GM12892 (cell line): ENCODE measurements around the gene KIF26B.

Experiments used
- DNase-seq: peaks from one replicate; pipeline ENCODE4 v3.0.0; 2011; ENCODE audit not compliant: insufficient read length
- FAIRE-seq: peaks from 2 replicates; lab custom pipeline; 2011; peaks lifted over from hg19 to GRCh38; lab: Jason Lieb, UNC
- POLR2A ChIP-seq: IDR thresholded peaks from 2 replicates; pipeline ENCODE4 v1.6.1; 2011; ENCODE audit warnings: low read depth, low read length, control low read depth
- POLR2AphosphoS5 ChIP-seq: IDR thresholded peaks from 2 replicates; pipeline ENCODE4 v1.6.1; 2011; ENCODE audit warnings: low read depth, low read length, control low read depth
- TAF1 ChIP-seq: IDR thresholded peaks from 2 replicates; pipeline ENCODE4 v1.6.1; 2011; ENCODE audit warnings: low read depth, mild to moderate bottlenecking, control low read depth, low read length, borderline replicate concordance

Gene KIF26B

DNA sequence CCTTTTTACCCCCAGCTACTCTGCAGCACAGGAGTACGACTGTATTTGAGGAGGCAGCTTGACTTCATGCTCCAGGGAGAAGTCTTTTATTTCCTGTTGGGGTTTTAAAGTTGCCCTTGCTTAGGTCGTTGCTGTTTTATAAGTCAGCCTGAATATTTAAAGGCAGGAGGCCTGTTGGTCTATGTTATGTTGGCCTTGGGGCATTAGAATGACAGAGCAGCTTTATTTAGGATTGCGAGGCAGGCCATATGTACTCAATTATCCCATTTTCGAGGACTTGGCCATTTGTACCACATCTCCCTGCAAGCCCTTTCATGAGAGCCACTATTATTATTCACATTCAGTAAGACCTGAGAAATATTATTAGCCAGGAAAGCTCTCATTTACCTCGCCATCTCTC is 47.0 kb downstream of the KIF26B start:
- TF ChIP-seq POLR2A (no peak), POLR2AphosphoS5 (no peak), TAF1 (no peak)
- DNase-seq, result no peak
- no peak for FAIRE-seq

GRCh38 chr1:245205396-245205795 is 50.6 kb downstream of the KIF26B start:
- no peak for DNase-seq
- TF ChIP-seq POLR2A (no peak), TAF1 (no peak), POLR2AphosphoS5 (no peak)
- FAIRE-seq, result no peak

- FAIRE-seq (no peak), DNase-seq (no peak)
- TF ChIP-seq TAF1 (no peak), POLR2AphosphoS5 (no peak), POLR2A (no peak)
Measured at GRCh38 chr1:245205864-245206263, 51.1 kb downstream of the KIF26B start.

DNA sequence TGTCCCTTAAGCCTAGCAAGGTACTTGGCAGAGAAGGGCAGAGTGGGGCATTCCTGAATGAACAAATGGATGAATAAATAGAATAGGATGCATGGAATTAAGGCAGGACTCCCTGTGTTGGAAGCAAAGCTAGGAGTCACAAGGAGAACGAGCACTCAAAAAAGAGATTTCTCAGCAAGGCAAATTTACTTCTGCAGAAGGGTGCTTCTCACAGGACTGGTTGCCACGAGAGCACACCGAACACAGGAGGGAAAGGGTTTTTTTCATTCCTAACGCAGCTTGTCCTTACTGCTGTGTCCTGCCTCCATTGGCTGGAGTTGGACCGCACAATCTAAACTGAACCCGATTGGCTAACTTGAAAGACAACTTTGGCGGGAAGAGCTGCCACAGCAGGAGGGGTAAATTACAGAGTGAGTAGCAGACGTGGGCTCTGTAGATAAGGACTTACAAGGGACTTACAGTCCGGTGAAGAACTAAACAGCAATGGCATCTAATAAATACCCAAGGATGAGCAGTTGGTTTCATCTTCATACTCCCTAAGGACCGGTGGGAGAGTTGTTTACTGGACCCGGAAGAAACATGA is 52.4 kb downstream of the KIF26B start:
- DNase-seq, result no peak
- TF ChIP-seq POLR2AphosphoS5, result no peak
- TF ChIP-seq TAF1, result no peak
- TF ChIP-seq POLR2A, result no peak
- no peak for FAIRE-seq

GRCh38 chr1:245207801-245208200 is 53.0 kb downstream of the KIF26B start:
- TF ChIP-seq TAF1 (no peak), POLR2AphosphoS5 (no peak), POLR2A (no peak)
- FAIRE-seq, result no peak
- DNase-seq, result no peak

GRCh38 chr1:245209658-245210435 is 55.1 kb downstream of the KIF26B start:
- TF ChIP-seq TAF1, result no peak
- no peak for TF ChIP-seq POLR2A
- TF ChIP-seq POLR2AphosphoS5, result no peak
- FAIRE-seq (no peak), DNase-seq (no peak)

GRCh38 chr1:245211035-245211749 is 56.4 kb downstream of the KIF26B start:
- DNase-seq (no peak), FAIRE-seq (no peak)
- TF ChIP-seq TAF1, result no peak

DNA sequence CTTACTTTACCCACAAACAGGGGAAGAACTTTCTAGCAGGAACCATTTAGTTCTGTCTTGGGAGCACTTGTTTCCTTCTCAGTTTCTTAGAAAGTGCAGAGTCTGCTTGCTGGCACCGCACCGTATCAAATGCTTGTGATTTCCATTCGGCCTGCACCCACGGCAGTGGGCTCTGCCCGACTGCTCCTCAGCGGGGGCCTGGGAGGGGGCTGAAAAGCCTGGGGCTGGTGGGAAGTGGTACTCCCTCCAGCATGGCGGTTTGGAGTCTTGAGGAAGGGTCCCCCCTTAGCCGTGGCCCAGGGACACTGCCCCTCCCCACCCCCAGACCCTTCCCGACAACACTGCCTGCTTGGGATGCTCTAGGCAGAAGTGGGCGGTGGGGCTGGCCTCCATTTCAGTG is 57.0 kb downstream of the KIF26B start:
- TF ChIP-seq POLR2A (no peak), POLR2AphosphoS5 (no peak), TAF1 (no peak)
- no peak for FAIRE-seq
- DNase-seq, result no peak

DNA sequence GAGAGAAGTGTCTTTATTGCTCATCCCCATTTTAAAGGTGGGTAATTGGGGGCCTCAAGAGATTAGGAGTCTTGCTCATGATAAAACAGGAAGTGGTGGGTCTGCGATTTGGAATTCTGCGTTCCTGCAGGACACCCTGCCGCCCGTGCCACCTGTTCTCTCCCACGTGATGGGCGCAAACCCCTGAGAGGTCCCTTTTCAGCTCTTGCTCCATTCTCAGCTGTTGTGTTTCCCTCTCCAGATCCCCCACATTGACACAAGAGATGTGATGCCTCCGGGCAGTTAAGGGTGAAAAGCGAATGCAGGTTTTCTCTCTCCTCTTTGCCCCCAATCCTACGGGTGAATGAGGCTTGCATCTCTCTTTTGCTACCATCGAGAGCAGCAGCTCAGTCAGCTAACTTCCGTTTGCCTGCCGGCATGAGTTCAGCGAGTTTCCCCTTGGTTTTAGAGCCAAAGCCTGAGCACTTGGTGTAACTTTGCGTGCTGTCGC is 57.5 kb downstream of the KIF26B start:
- DNase-seq (no peak), FAIRE-seq (no peak)
- TF ChIP-seq POLR2A, result no peak
- no peak for TF ChIP-seq TAF1
- no peak for TF ChIP-seq POLR2AphosphoS5

DNA sequence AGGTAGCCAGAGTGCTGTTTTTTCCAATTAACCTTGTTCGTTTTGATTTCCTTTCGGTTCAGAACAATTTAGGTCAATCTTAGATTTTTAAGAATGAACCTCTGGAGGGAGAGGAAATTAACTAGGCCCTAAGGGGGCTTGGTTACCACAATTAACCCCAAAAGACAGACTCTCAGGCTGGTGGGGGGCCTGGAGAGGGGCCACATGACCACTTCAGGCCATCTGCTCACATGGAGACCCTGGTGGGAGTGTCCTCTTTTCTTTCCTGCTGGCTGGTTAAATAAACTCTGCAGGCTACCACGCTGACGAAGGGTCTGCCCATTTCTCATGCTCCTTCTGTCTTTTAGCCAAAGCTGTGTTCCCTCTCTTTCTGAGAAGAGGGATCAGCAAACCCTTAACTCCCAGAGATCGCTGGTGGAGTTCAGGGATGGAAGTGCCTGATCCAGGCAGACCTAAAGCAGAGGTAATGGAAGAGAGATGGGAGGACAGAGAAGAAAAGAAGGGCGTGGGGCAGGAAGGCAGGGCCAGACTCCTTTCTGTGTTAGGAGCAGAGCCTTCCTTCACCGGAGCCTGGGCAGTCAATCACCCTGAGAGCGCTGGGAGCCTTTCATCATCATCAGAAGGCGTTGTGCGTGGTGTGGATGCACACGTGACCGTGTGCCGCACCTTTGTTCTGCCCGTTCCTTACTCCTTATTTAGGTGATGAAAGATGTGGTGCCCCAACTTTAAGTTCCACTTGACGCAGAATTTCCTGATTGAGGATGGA is 58.5 kb downstream of the KIF26B start:
- no peak for DNase-seq
- TF ChIP-seq POLR2A (no peak), POLR2AphosphoS5 (no peak), TAF1 (no peak)
- FAIRE-seq, result no peak

GRCh38 chr1:245215071-245215470 is 60.3 kb downstream of the KIF26B start:
- TF ChIP-seq POLR2AphosphoS5 (no peak), POLR2A (no peak), TAF1 (no peak)
- DNase-seq (no peak), FAIRE-seq (no peak)
